ENCODE results near the gene BCLAF3. TPM values are rescaled to one million over a fixed set of nuclear protein-coding genes. Genes with fewer than 3 reads are reported as not detected.

The BCLAF3 gene
- total RNA-seq, 3 donors from 2014 or later = 18.1 to 28.5 (median 20.0) TPM

- H3K36me3 ChIP-seq (ENCODE audit: low read depth) = no peaks in the 10 kb centered on the region
- no peak for TF ChIP-seq CTCF (IDR thresholded peaks at IDR 0.05)
- no peak overlapping the region for H3K4me3 ChIP-seq
- DNase-seq = no peak
- ATAC-seq = no peak
- intact Hi-C loops (cut with DNase I, micrococcal nuclease) = no loop called here
- no peaks in the 10 kb centered on the region for H3K9me3 ChIP-seq
- H3K4me1 ChIP-seq (ENCODE audit: low read depth) = no peaks in the 10 kb centered on the region
Measured at GRCh38 chrX:20015422-20015821, 24.6 kb upstream of the BCLAF3 start.

- H3K9me3 ChIP-seq = no peaks in the 10 kb centered on the region
- no peaks in the 10 kb centered on the region for H3K4me1 ChIP-seq (ENCODE audit: low read depth)
- no peaks in the 10 kb centered on the region for H3K36me3 ChIP-seq (ENCODE audit: low read depth)
- no peak for ATAC-seq
- intact Hi-C loops (cut with DNase I, micrococcal nuclease) = no loop called here
- H3K4me3 ChIP-seq = no peak overlapping the region
- no peak for DNase-seq
- no peak for TF ChIP-seq CTCF (IDR thresholded peaks at IDR 0.05)
Measured at GRCh38 chrX:20011608-20012007, 20.7 kb upstream of the BCLAF3 start.

GRCh38 chrX:20007962-20008622 lies 17.2 kb upstream of the BCLAF3 start:
- intact Hi-C loops (cut with DNase I, micrococcal nuclease) = no loop called here
- Histone ChIP-seq H3K36me3 (ENCODE audit: low read depth) (no peaks in the 10 kb centered on the region), H3K4me3 (no peak overlapping the region), H3K9me3 (no peaks in the 10 kb centered on the region), H3K4me1 (ENCODE audit: low read depth) (no peaks in the 10 kb centered on the region)
- TF ChIP-seq CTCF (IDR thresholded peaks at IDR 0.05) = no peak
- ATAC-seq = peak; percentile 72
- DNase-seq = peak in 1 of 3 donors; percentile 6

GRCh38 chrX:20005883-20006282 lies 15.0 kb upstream of the BCLAF3 start:
- ATAC-seq (no peak), DNase-seq (no peak)
- Histone ChIP-seq H3K4me1 (ENCODE audit: low read depth) (no peaks in the 10 kb centered on the region), H3K36me3 (ENCODE audit: low read depth) (no peaks in the 10 kb centered on the region), H3K4me3 (no peak overlapping the region), H3K9me3 (no peaks in the 10 kb centered on the region)
- intact Hi-C loops (cut with DNase I, micrococcal nuclease) = no loop called here
- no peak for TF ChIP-seq CTCF (IDR thresholded peaks at IDR 0.05)

GRCh38 chrX:20001588-20001987 lies 10.7 kb upstream of the BCLAF3 start:
- intact Hi-C loops (cut with DNase I, micrococcal nuclease) = no loop called here

More at GRCh38 chrX:20001588-20001987, 10.7 kb upstream of the BCLAF3 start:
- Histone ChIP-seq H3K36me3 (ENCODE audit: low read depth) (no peaks in the 10 kb centered on the region), H3K4me1 (ENCODE audit: low read depth) (no peaks in the 10 kb centered on the region), H3K4me3 (no peak overlapping the region), H3K9me3 (no peaks in the 10 kb centered on the region)
- ATAC-seq = no peak
- DNase-seq = no peak
- TF ChIP-seq CTCF (IDR thresholded peaks at IDR 0.05) = no peak

Data from mucosa of descending colon (tissue), 3 donors.